GM12878 (cell line): ENCODE data around the gene SERPINE3. TPM values are rescaled to one million over a fixed set of nuclear protein-coding genes. Genes with fewer than 3 reads are reported as not detected.
A peak's percentile ranks its signal among the peaks of the same experiment; 100 is the strongest.

Source experiments
- ATAC-seq: fragments of 200-7000 bp; cut with Tn5 transposase; 3 replicates; pipeline ENCODE4 v1.9.1; 2020; ENCODE audit warnings: mild to moderate bottlenecking, moderate library complexity
- BruUV-seq: library from RNA; stranded (reverse); fragments of 400-500 nt; replicated peaks from 2 replicates; lab custom pipeline; 2021; lab: Mats Ljungman, UMichigan
- CTCF ChIA-PET: fragments of 300-600 bp; sonication (Branson Sonifier 250); formaldehyde crosslinking; extraction: SDS; loops from one replicate; lab custom pipeline; 2021; ENCODE audit warnings: inconsistent platforms; lab: Yijun Ruan, JAX
- POLR2A ChIA-PET: fragments of 350-600 bp; formaldehyde crosslinking; extraction: SDS; loops from one replicate; lab custom pipeline; 2021; ENCODE audit warnings: inconsistent platforms; lab: Charles Lee
- RAD21 ChIA-PET: fragments of 300-600 bp; sonication (Branson Sonifier 250); formaldehyde crosslinking; loops from one replicate; lab custom pipeline; 2023; ENCODE audit warnings: antibody characterized with exemption; ENCODE audit not compliant: unreplicated experiment; lab: Charles Lee
- SMC1A ChIA-PET: fragments of 300-600 bp; sonication (Branson Sonifier 250); formaldehyde crosslinking; loops from one replicate; lab custom pipeline; 2023; ENCODE audit not compliant: unreplicated experiment, uncharacterized antibody; lab: Charles Lee
- DNase-seq: peaks from one replicate; pipeline ENCODE4 v3.0.0-alpha.2; 2011; ENCODE audit warnings: low read depth, low spot score
- FAIRE-seq: peaks from 3 replicates; lab custom pipeline; 2011; peaks lifted over from hg19 to GRCh38; lab: Jason Lieb, UNC
- H2AFZ ChIP-seq: 2 replicates; pipeline ENCODE4 v1.6.0; 2011; ENCODE audit warnings: low read depth, low read length, control low read depth; ENCODE audit not compliant: control insufficient read depth
- H3K27ac ChIP-seq: 2 replicates; pipeline ENCODE4 v1.5.1; 2011; ENCODE audit warnings: control low read depth; ENCODE audit not compliant: control insufficient read depth, insufficient read depth
- H3K27me3 ChIP-seq, 2 experiments: replicated peaks in 1 of 2; 2 replicates each; pipeline versions ENCODE4 v1.6.0 to v1.6.1; 2011; ENCODE audit warnings: low read length in 1 of 2; ENCODE audit not compliant: control insufficient read depth in 2 of 2, insufficient read depth in 2 of 2
- H3K36me3 ChIP-seq, 2 experiments: 2 replicates each; pipeline ENCODE4 v1.5.1; 2011; ENCODE audit warnings: low read length in 1 of 2; ENCODE audit not compliant: control insufficient read depth in 2 of 2, insufficient read depth in 2 of 2
- H3K4me1 ChIP-seq: 2 replicates; pipeline ENCODE4 v1.6.1; 2011; ENCODE audit warnings: mild to moderate bottlenecking, low read length, moderate library complexity, mixed read lengths; ENCODE audit not compliant: control insufficient read depth, insufficient read depth
- H3K4me2 ChIP-seq: 2 replicates; pipeline ENCODE4 v1.6.0; 2011; ENCODE audit warnings: control low read depth; ENCODE audit not compliant: control insufficient read depth, insufficient read depth
- H3K4me3 ChIP-seq: fragments of 200-600 bp; sonication (generic); 2 replicates; pipeline ENCODE4 v1.5.1; 2016
- H3K79me2 ChIP-seq: 2 replicates; pipeline ENCODE4 v1.6.0; 2011; ENCODE audit warnings: low read length; ENCODE audit not compliant: control insufficient read depth, insufficient read depth
- H3K9ac ChIP-seq: 2 replicates; pipeline ENCODE4 v1.8.0; 2011; ENCODE audit warnings: low read length, control low read depth, mixed read lengths; ENCODE audit not compliant: control insufficient read depth, insufficient read depth
- H3K9me3 ChIP-seq: replicated peaks from 3 replicates; pipeline ENCODE4 v1.5.1; 2011; ENCODE audit warnings: mild to moderate bottlenecking, low read length; ENCODE audit not compliant: control insufficient read depth, insufficient read depth
- H4K20me1 ChIP-seq: 2 replicates; pipeline ENCODE4 v1.6.0; 2011; ENCODE audit not compliant: control insufficient read depth, insufficient read depth
- ATF7 ChIP-seq: fragments of 450-650 bp; IDR thresholded peaks from 2 replicates; pipeline ENCODE4 v1.6.1; 2016; ENCODE audit warnings: low read depth, mild to moderate bottlenecking
- CEBPB ChIP-seq, 2 experiments: fragments of 150-350 bp in 1 of 2; IDR thresholded peaks; 2 replicates each; pipeline ENCODE4 v1.6.1; 2012 to 2014; ENCODE audit warnings: low read depth in 2 of 2, low read length in 2 of 2, borderline replicate concordance in 1 of 2, inconsistent platforms in 1 of 2
- E2F8 ChIP-seq: fragments of 450-650 bp; IDR thresholded peaks from 2 replicates; pipeline ENCODE4 v1.6.1; 2018; ENCODE audit warnings: mild to moderate bottlenecking, low read depth, moderate library complexity; ENCODE audit not compliant: partially characterized antibody
- EED ChIP-seq: sonication (generic); IDR thresholded peaks from 2 replicates; pipeline ENCODE4 v1.6.1; 2016; ENCODE audit warnings: antibody characterized with exemption, low read depth
- MEF2A ChIP-seq: IDR thresholded peaks from 2 replicates; pipeline ENCODE4 v1.6.1; 2011; ENCODE audit warnings: low read depth, mild to moderate bottlenecking, low read length, moderate library complexity; ENCODE audit not compliant: insufficient read depth
- RAD21 ChIP-seq: IDR thresholded peaks from 2 replicates; pipeline ENCODE4 v1.6.1; 2011; ENCODE audit warnings: mild to moderate bottlenecking, low read depth, low read length, moderate library complexity; ENCODE audit not compliant: insufficient read depth
- RUNX3 ChIP-seq: IDR thresholded peaks from 2 replicates; pipeline ENCODE4 v1.6.1; 2012; ENCODE audit warnings: low read length, inconsistent platforms
- STAT3 ChIP-seq: IDR thresholded peaks from 2 replicates; pipeline ENCODE4 v1.6.1; 2011; ENCODE audit warnings: low read depth, low read length, improper control_type of control experiment
- WGBS: methylation state at CpG from one replicate; pipeline ENCODE4 v1.1.6; 2016; ENCODE audit warnings: low lambda C conversion rate; ENCODE audit not compliant: insufficient replicate concordance, insufficient coverage; ENCODE audit errors: missing lambda C conversion rate; 5-methylcytosine and 5-hydroxymethylcytosine counted together
- in situ Hi-C: fragments of 300-500 bp; cut with MboI; formaldehyde crosslinking; loops from 9 replicates; pipeline ENCODE4 v1.14.3; 2018; ENCODE audit warnings: mixed read lengths
- intact Hi-C: fragments of 100-400 bp; cut with micrococcal nuclease; formaldehyde crosslinking; loops from one replicate; pipeline ENCODE4 v1.14.2; 2022; ENCODE audit not compliant: unreplicated experiment
- polyA plus RNA-seq, 11 experiments: library from polyadenylated mRNA; depleted of rRNA in 4 of 11; unstranded in 6 of 11; stranded (reverse) in 5 of 11; fragments of >200 nt; fragmentation: Nextera tagmentation in 4 of 11; fragmentation: Illumina TruSeq in 1 of 11; extraction: Ambion mirVana in 4 of 11; extraction: Trizol in 1 of 11; gene quantifications; 1 replicate in 1 of 11; 2 replicates in 10 of 11; pipeline versions ENCODE4 v1.2.1 to v1.2.3, GENCODE V29; 2011 to 2016; ENCODE audit warnings: inconsistent platforms in 2 of 11, missing spikeins in 2 of 11, low read depth in 1 of 11
- total RNA-seq, 4 experiments: library from RNA; depleted of rRNA in 3 of 4; stranded (reverse); fragments of >200 nt in 3 of 4; fragmentation: Illumina TruSeq in 1 of 4; extraction: Trizol in 1 of 4; gene quantifications; 2 replicates each; pipeline versions ENCODE4 v1.2.1 to v1.2.3, GENCODE V29; 2013 to 2021
- TF ChIP-seq, protein P1 (sequence below), 3 experiments: IDR thresholded peaks in 2 of 3; conservative IDR thresholded peaks in 1 of 3; 2 replicates each; pipeline ENCODE4 v1.5.1; 2011; ENCODE audit warnings: low read depth in 3 of 3, low read length in 3 of 3, mild to moderate bottlenecking in 3 of 3, control low read depth in 2 of 3, moderate library complexity in 2 of 3, inconsistent platforms in 1 of 3, mixed read lengths in 1 of 3; ENCODE audit not compliant: control insufficient read depth in 2 of 3, insufficient read depth in 1 of 3; ENCODE audit errors: extremely low read depth in 1 of 3
- TF ChIP-seq, protein P2 (sequence below): fragments of 450-650 bp; formaldehyde crosslinking; IDR thresholded peaks from 2 replicates; pipeline ENCODE4 v1.5.0; 2022; ENCODE audit warnings: mild to moderate bottlenecking, missing genetic modification characterization
- TF ChIP-seq, protein P3 (sequence below): fragments of 450-650 bp; formaldehyde crosslinking; IDR thresholded peaks from 2 replicates; pipeline ENCODE4 v1.4.0; 2022; ENCODE audit warnings: mild to moderate bottlenecking, moderate library complexity

The SERPINE3 gene
- total and polyA plus RNA-seq, 10 of the 15 experiments (the other 5 are each of a cell fraction or from before 2014, with no cell fraction given), result 0.19 TPM; not detected in 9

DNA sequence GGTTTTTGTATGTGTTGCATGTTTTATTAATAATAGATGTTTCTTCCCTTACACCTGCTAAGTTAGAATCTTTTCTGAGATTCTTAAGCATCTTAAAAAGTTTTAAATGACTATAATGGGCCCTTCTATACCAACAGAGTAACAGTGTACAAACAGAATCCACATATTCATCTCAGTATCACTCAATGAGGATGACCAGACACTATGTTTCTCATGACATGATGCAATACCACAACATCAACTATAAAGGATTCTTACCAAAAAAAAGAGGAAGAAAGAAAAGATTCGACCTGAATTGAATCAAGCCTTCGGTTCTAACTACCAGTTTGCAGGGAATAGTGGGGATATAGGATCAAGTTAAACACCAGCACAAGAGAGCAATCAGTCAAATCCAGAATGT, 56.9 kb downstream of the SERPINE3 start:
- no peak for FAIRE-seq
- TF ChIP-seq, protein P1, sequence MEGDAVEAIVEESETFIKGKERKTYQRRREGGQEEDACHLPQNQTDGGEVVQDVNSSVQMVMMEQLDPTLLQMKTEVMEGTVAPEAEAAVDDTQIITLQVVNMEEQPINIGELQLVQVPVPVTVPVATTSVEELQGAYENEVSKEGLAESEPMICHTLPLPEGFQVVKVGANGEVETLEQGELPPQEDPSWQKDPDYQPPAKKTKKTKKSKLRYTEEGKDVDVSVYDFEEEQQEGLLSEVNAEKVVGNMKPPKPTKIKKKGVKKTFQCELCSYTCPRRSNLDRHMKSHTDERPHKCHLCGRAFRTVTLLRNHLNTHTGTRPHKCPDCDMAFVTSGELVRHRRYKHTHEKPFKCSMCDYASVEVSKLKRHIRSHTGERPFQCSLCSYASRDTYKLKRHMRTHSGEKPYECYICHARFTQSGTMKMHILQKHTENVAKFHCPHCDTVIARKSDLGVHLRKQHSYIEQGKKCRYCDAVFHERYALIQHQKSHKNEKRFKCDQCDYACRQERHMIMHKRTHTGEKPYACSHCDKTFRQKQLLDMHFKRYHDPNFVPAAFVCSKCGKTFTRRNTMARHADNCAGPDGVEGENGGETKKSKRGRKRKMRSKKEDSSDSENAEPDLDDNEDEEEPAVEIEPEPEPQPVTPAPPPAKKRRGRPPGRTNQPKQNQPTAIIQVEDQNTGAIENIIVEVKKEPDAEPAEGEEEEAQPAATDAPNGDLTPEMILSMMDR (IDR thresholded peaks at IDR 0.05 in 2 of 3, conservative IDR thresholded peaks at IDR 0.05 in 1 of 3; ENCODE audit: control insufficient read depth in 2 of 3, extremely low read depth in 1 of 3, insufficient read depth in 1 of 3, low read depth in 3 of 3, low read length in 3 of 3), result no peak
- TF ChIP-seq MEF2A (0 out of 2 replicates have a peak, but pooled peaks have one; percentile 48), E2F8 (no peak), RAD21 (no peak), CEBPB (IDR thresholded peaks at IDR 0.05; ENCODE audit: borderline replicate concordance in 1 of 2, low read depth in 2 of 2, low read length in 2 of 2) (peak in 1 of 2 experiments; percentile 74; a peak in 1 of 4 replicates), RUNX3 (peak; percentile 84), EED (peak; percentile 48; the same call in 1 of the 2 replicates), ATF7 (peak; percentile 41; the same call in 1 of the 2 replicates), STAT3 (no peak)
- TF ChIP-seq, protein P2, sequence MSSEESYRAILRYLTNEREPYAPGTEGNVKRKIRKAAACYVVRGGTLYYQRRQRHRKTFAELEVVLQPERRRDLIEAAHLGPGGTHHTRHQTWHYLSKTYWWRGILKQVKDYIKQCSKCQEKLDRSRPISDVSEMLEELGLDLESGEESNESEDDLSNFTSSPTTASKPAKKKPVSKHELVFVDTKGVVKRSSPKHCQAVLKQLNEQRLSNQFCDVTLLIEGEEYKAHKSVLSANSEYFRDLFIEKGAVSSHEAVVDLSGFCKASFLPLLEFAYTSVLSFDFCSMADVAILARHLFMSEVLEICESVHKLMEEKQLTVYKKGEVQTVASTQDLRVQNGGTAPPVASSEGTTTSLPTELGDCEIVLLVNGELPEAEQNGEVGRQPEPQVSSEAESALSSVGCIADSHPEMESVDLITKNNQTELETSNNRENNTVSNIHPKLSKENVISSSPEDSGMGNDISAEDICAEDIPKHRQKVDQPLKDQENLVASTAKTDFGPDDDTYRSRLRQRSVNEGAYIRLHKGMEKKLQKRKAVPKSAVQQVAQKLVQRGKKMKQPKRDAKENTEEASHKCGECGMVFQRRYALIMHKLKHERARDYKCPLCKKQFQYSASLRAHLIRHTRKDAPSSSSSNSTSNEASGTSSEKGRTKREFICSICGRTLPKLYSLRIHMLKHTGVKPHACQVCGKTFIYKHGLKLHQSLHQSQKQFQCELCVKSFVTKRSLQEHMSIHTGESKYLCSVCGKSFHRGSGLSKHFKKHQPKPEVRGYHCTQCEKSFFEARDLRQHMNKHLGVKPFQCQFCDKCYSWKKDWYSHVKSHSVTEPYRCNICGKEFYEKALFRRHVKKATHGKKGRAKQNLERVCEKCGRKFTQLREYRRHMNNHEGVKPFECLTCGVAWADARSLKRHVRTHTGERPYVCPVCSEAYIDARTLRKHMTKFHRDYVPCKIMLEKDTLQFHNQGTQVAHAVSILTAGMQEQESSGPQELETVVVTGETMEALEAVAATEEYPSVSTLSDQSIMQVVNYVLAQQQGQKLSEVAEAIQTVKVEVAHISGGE (CRISPR knock-in tag), result no peak
- TF ChIP-seq, protein P3, sequence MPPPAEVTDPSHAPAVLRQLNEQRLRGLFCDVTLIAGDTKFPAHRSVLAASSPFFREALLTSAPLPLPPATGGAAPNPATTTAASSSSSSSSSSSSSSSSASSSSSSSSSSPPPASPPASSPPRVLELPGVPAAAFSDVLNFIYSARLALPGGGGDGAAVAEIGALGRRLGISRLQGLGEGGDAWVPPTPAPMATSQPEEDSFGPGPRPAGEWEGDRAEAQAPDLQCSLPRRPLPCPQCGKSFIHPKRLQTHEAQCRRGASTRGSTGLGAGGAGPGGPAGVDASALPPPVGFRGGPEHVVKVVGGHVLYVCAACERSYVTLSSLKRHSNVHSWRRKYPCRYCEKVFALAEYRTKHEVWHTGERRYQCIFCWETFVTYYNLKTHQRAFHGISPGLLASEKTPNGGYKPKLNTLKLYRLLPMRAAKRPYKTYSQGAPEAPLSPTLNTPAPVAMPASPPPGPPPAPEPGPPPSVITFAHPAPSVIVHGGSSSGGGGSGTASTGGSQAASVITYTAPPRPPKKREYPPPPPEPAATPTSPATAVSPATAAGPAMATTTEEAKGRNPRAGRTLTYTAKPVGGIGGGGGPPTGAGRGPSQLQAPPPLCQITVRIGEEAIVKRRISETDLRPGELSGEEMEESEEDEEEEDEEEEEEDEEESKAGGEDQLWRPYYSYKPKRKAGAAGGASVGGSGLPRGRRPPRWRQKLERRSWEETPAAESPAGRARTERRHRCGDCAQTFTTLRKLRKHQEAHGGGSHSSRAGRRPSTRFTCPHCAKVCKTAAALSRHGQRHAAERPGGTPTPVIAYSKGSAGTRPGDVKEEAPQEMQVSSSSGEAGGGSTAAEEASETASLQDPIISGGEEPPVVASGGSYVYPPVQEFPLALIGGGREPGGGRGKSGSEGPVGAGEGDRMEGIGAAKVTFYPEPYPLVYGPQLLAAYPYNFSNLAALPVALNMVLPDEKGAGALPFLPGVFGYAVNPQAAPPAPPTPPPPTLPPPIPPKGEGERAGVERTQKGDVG (CRISPR knock-in tag), result no peak

More for the DNA sequence above, 56.9 kb downstream of the SERPINE3 start:
- peaks cover 40% of the 10 kb centered on the region for H3K79me2 ChIP-seq
- no peak overlapping the region for H3K9ac ChIP-seq
- no peaks in the 10 kb centered on the region; the same call in 2 of the 3 replicates for H3K9me3 ChIP-seq
- RAD21 ChIA-PET, result interaction anchor here (1.4 kb wide), 1 partner anchor 401 kb away, joined by 4 read pairs; no protein-coding TSS in a partner anchor
- in situ Hi-C loops (no loop called here), intact Hi-C loops (no loop called here)
- no peaks in the 10 kb centered on the region for H3K27me3 ChIP-seq
- SMC1A ChIA-PET, result interaction anchor here (1.2 to 3.2 kb wide), 2 partner anchors 12 to 13 kb away, joined by 3 to 10 read pairs; no protein-coding TSS in a partner anchor
- no peak overlapping the region for H3K4me2 ChIP-seq
- DNase-seq (no peak), ATAC-seq (peak; percentile 95)
- no TSS peak for BruUV-seq
- H3K4me3 ChIP-seq, result no peak overlapping the region
- CTCF ChIA-PET, result interaction anchor here (0.7 kb wide), 1 partner anchor 724 kb away, joined by 3 read pairs; no protein-coding TSS in a partner anchor
- H3K36me3 ChIP-seq, result peaks cover 0 to 15% of the 10 kb centered on the region in 2 experiments; a peak in 2 of 4 replicates
- 40% methylated on average over 2 of the region's 2 CpGs for WGBS
- no peak overlapping the region for H2AFZ ChIP-seq
- no peak overlapping the region for H3K27ac ChIP-seq
- POLR2A ChIA-PET, result no interaction called here
- H3K4me1 ChIP-seq, result no peaks in the 10 kb centered on the region; the same call in 1 of the 2 replicates
- peaks cover 2% of the 10 kb centered on the region; the same call in 1 of the 2 replicates for H4K20me1 ChIP-seq
